Mesendoderm (in vitro differentiated cells): ENCODE data around the gene ADORA1.
A peak's percentile ranks its signal among the peaks of the same experiment; 100 is the strongest.

Experiments
- DNase-seq: peaks from one replicate; pipeline ENCODE4 v3.0.0; 2013
- H2AK5ac ChIP-seq: 2 replicates; pipeline ENCODE4 v1.6.1; 2013; ENCODE audit warnings: low read length, inconsistent platforms
- H2BK120ac ChIP-seq: 2 replicates; pipeline ENCODE4 v1.6.1; 2013; ENCODE audit warnings: low read depth, mild to moderate bottlenecking, low read length, moderate library complexity, mixed read lengths
- H2BK15ac ChIP-seq: replicated peaks from 2 replicates; pipeline ENCODE4 v1.6.1; 2013; ENCODE audit warnings: low read depth, mild to moderate bottlenecking, moderate library complexity
- H2BK5ac ChIP-seq: 2 replicates; pipeline ENCODE4 v1.6.1; 2013; ENCODE audit warnings: low read length, inconsistent platforms
- H3K18ac ChIP-seq: 2 replicates; pipeline ENCODE4 v1.6.1; 2013; ENCODE audit warnings: mild to moderate bottlenecking, low read length, mixed read lengths
- H3K23ac ChIP-seq: one replicate; pipeline ENCODE4 v1.6.1; 2013; ENCODE audit warnings: low read length
- H3K27ac ChIP-seq: 2 replicates; pipeline ENCODE4 v1.5.1; 2013; ENCODE audit warnings: low read depth, mild to moderate bottlenecking, inconsistent platforms, low read length, moderate library complexity
- H3K27me3 ChIP-seq: 2 replicates; pipeline ENCODE4 v1.6.1; 2013; ENCODE audit warnings: low read length, control low read depth, mild to moderate bottlenecking, inconsistent platforms; ENCODE audit not compliant: insufficient read depth, poor library complexity
- H3K36me3 ChIP-seq: 2 replicates; pipeline ENCODE4 v1.6.1; 2013; ENCODE audit warnings: low read length, inconsistent platforms; ENCODE audit not compliant: control insufficient read depth, insufficient read depth
- H3K4ac ChIP-seq: one replicate; pipeline ENCODE4 v1.6.1; 2013; ENCODE audit warnings: low read depth, mild to moderate bottlenecking, low read length, moderate library complexity
- H3K4me1 ChIP-seq: 2 replicates; pipeline ENCODE4 v1.6.1; 2013; ENCODE audit warnings: low read depth, low read length, inconsistent platforms; ENCODE audit not compliant: control insufficient read depth
- H3K4me2 ChIP-seq: 2 replicates; pipeline ENCODE4 v1.6.1; 2013; ENCODE audit warnings: low read length
- H3K4me3 ChIP-seq: 2 replicates; pipeline ENCODE4 v1.5.1; 2013; ENCODE audit warnings: mild to moderate bottlenecking, low read length
- H3K56ac ChIP-seq: one replicate; pipeline ENCODE4 v1.6.1; 2013; ENCODE audit warnings: low read length
- H3K79me1 ChIP-seq: 2 replicates; pipeline ENCODE4 v1.6.1; 2013; ENCODE audit warnings: low read length, inconsistent platforms
- H3K79me2 ChIP-seq: 2 replicates; pipeline ENCODE4 v1.6.1; 2013; ENCODE audit warnings: mild to moderate bottlenecking, low read length; ENCODE audit not compliant: control insufficient read depth, insufficient read depth
- H3K9ac ChIP-seq: 2 replicates; pipeline ENCODE4 v1.6.1; 2013; ENCODE audit warnings: low read length, inconsistent platforms
- H4K5ac ChIP-seq: one replicate; pipeline ENCODE4 v1.6.1; 2013; ENCODE audit warnings: low read length
- H4K8ac ChIP-seq: one replicate; pipeline ENCODE4 v1.6.1; 2013; ENCODE audit warnings: low read depth, mild to moderate bottlenecking, control low read depth, low read length, moderate library complexity
- WGBS: extraction: QIAGEN DNeasy Blood & Tissue Kit; methylation state at CpG from one replicate; pipeline ENCODE4 v1.1.7; 2013; ENCODE audit warnings: low lambda C conversion rate, missing lambda C conversion rate; ENCODE audit not compliant: insufficient coverage; ENCODE audit errors: extremely low coverage; 5-methylcytosine and 5-hydroxymethylcytosine counted together

Gene ADORA1

GRCh38 chr1:203159844-203160243 lies 32.3 kb downstream of the ADORA1 start:
- Histone ChIP-seq H3K27ac (no peak overlapping the region), H3K23ac (no peak overlapping the region), H2BK5ac (no peak overlapping the region), H3K9ac (no peak overlapping the region), H3K4ac (no peak overlapping the region), H2BK120ac (no peak overlapping the region), H4K5ac (no peak overlapping the region), H3K36me3 (peaks cover 2% of the 10 kb centered on the region), H2AK5ac (no peak overlapping the region), H3K4me3 (no peak overlapping the region), H2BK15ac (no peak overlapping the region), H3K27me3 (no peaks in the 10 kb centered on the region), H3K4me1 (peaks cover 12% of the 10 kb centered on the region), H3K79me2 (no peaks in the 10 kb centered on the region), H4K8ac (no peak overlapping the region), H3K4me2 (no peak overlapping the region), H3K56ac (no peak overlapping the region), H3K18ac (no peak overlapping the region), H3K79me1 (no peaks in the 10 kb centered on the region)
- no CpG with 5 or more reads among the region's 1 CpG for WGBS
- no peak for DNase-seq

- no CpG with 5 or more reads among the region's 6 CpGs for WGBS
- no peak overlapping the region for H2BK5ac ChIP-seq
- no peak overlapping the region for H3K18ac ChIP-seq
- H3K56ac ChIP-seq: no peak overlapping the region
- no peak overlapping the region for H4K5ac ChIP-seq
- no peak overlapping the region for H3K23ac ChIP-seq
- no peak overlapping the region for H2BK15ac ChIP-seq
- H3K79me1 ChIP-seq: no peaks in the 10 kb centered on the region
- H3K4me1 ChIP-seq: peaks cover 3% of the 10 kb centered on the region
- H3K4ac ChIP-seq: no peak overlapping the region
- H3K4me3 ChIP-seq: no peak overlapping the region
- no peaks in the 10 kb centered on the region for H3K79me2 ChIP-seq
- H4K8ac ChIP-seq: no peak overlapping the region
- peaks cover 2% of the 10 kb centered on the region for H3K36me3 ChIP-seq
- no peak overlapping the region for H3K4me2 ChIP-seq
- no peak for DNase-seq
- no peak overlapping the region for H2AK5ac ChIP-seq
- no peak overlapping the region for H3K9ac ChIP-seq
- H3K27ac ChIP-seq: no peak overlapping the region
- no peaks in the 10 kb centered on the region for H3K27me3 ChIP-seq
- H2BK120ac ChIP-seq: no peak overlapping the region
Observed at GRCh38 chr1:203161175-203161574, 33.6 kb downstream of the ADORA1 start.

- no peaks in the 10 kb centered on the region for H3K27me3 ChIP-seq
- no peak overlapping the region for H3K56ac ChIP-seq
- WGBS: no CpG with 5 or more reads among the region's 11 CpGs
- no peak overlapping the region for H4K5ac ChIP-seq
- H2BK120ac ChIP-seq: no peak overlapping the region
- no peaks in the 10 kb centered on the region for H3K79me1 ChIP-seq
- no peak overlapping the region for H4K8ac ChIP-seq
- H3K4ac ChIP-seq: no peak overlapping the region
- H3K18ac ChIP-seq: no peak overlapping the region
- H3K4me3 ChIP-seq: no peak overlapping the region
- H3K79me2 ChIP-seq: no peaks in the 10 kb centered on the region
- H3K4me2 ChIP-seq: no peak overlapping the region
- no peak overlapping the region for H2AK5ac ChIP-seq
- H2BK5ac ChIP-seq: no peak overlapping the region
- H3K23ac ChIP-seq: no peak overlapping the region
- peaks cover 2% of the 10 kb centered on the region for H3K36me3 ChIP-seq
- H2BK15ac ChIP-seq: no peak overlapping the region
- no peak overlapping the region for H3K9ac ChIP-seq
- no peak for DNase-seq
- no peaks in the 10 kb centered on the region for H3K4me1 ChIP-seq
- H3K27ac ChIP-seq: no peak overlapping the region
Observed at GRCh38 chr1:203161703-203162102, 34.2 kb downstream of the ADORA1 start.

- Histone ChIP-seq H2AK5ac (no peak overlapping the region), H3K4me3 (no peak overlapping the region), H3K79me2 (no peaks in the 10 kb centered on the region), H3K27ac (no peak overlapping the region), H2BK120ac (no peak overlapping the region), H3K79me1 (no peaks in the 10 kb centered on the region), H4K8ac (no peak overlapping the region), H3K23ac (no peak overlapping the region), H4K5ac (no peak overlapping the region), H3K9ac (no peak overlapping the region), H3K27me3 (no peaks in the 10 kb centered on the region), H3K56ac (no peak overlapping the region), H3K4me1 (peaks cover 2% of the 10 kb centered on the region), H3K18ac (no peak overlapping the region), H3K4me2 (no peak overlapping the region), H2BK15ac (no peak overlapping the region), H2BK5ac (no peak overlapping the region), H3K36me3 (peaks cover 2% of the 10 kb centered on the region), H3K4ac (no peak overlapping the region)
- no peak for DNase-seq
- WGBS: no CpG with 5 or more reads among the region's 1 CpG
Observed at GRCh38 chr1:203162403-203162802, 34.9 kb downstream of the ADORA1 start.

- WGBS: no CpG with 5 or more reads among the region's 7 CpGs
- Histone ChIP-seq H3K4me2 (no peak overlapping the region), H2BK5ac (no peak overlapping the region), H4K5ac (no peak overlapping the region), H2AK5ac (no peak overlapping the region), H3K36me3 (peaks cover 2% of the 10 kb centered on the region), H3K56ac (peak overlapping the region; percentile 25), H3K27me3 (no peaks in the 10 kb centered on the region), H3K18ac (no peak overlapping the region), H3K27ac (no peak overlapping the region), H2BK120ac (no peak overlapping the region), H3K79me1 (no peaks in the 10 kb centered on the region), H3K4ac (no peak overlapping the region), H3K4me1 (peaks cover 2% of the 10 kb centered on the region), H3K23ac (no peak overlapping the region), H3K9ac (no peak overlapping the region), H3K79me2 (no peaks in the 10 kb centered on the region), H3K4me3 (no peak overlapping the region), H4K8ac (no peak overlapping the region), H2BK15ac (no peak overlapping the region)
- no peak for DNase-seq
Observed at GRCh38 chr1:203163891-203164635, 36.5 kb downstream of the ADORA1 start.
